H1 (cell line): ENCODE data around the gene CCDC191. TPM values are rescaled to one million over a fixed set of nuclear protein-coding genes. Genes with fewer than 3 reads are reported as not detected.

Source experiments
- CTCF ChIA-PET: fragments of 300-600 bp; sonication (Branson Sonifier 250); formaldehyde crosslinking; loops from one replicate; lab custom pipeline; 2021; ENCODE audit not compliant: partially characterized antibody; lab: Charles Lee
- POLR2A ChIA-PET: fragments of 300-600 bp; sonication (Branson Sonifier 250); formaldehyde crosslinking; loops from one replicate; lab custom pipeline; 2021; ENCODE audit warnings: inconsistent platforms; ENCODE audit not compliant: partially characterized antibody; lab: Charles Lee
- DNase-seq, 2 experiments: peaks; one replicate each; pipeline versions ENCODE4 v3.0.0 to v3.0.0-alpha.2; 2010 to 2022; ENCODE audit warnings: low spot score in 2 of 2, low read depth in 1 of 2, mixed read lengths in 1 of 2
- FAIRE-seq: peaks from 2 replicates; lab custom pipeline; 2011; peaks lifted over from hg19 to GRCh38; lab: Jason Lieb, UNC
- H2AFZ ChIP-seq: 2 replicates; pipeline ENCODE4 v1.8.1; 2012; ENCODE audit warnings: low read length, inconsistent platforms
- H2AK5ac ChIP-seq: 2 replicates; pipeline ENCODE4 v1.6.1; 2013; ENCODE audit warnings: low read depth, low read length
- H2BK120ac ChIP-seq: replicated peaks from 2 replicates; pipeline ENCODE3; 2013; ENCODE audit warnings: low read depth, low read length, inconsistent platforms
- H2BK12ac ChIP-seq: 2 replicates; pipeline ENCODE4 v1.6.1; 2013; ENCODE audit warnings: low read depth, low read length
- H2BK15ac ChIP-seq: 2 replicates; pipeline ENCODE4 v1.6.1; 2013; ENCODE audit warnings: low read length
- H2BK20ac ChIP-seq: 2 replicates; pipeline ENCODE4 v1.6.1; 2013; ENCODE audit warnings: low read length
- H2BK5ac ChIP-seq: 2 replicates; pipeline ENCODE4 v1.6.1; 2013; ENCODE audit warnings: low read depth, low read length
- H3K14ac ChIP-seq: 2 replicates; pipeline ENCODE4 v1.6.1; 2013; ENCODE audit warnings: inconsistent platforms; ENCODE audit not compliant: insufficient read length
- H3K18ac ChIP-seq: 2 replicates; pipeline ENCODE4 v1.6.1; 2013; ENCODE audit warnings: low read length; ENCODE audit errors: extremely low read depth
- H3K23ac ChIP-seq: 2 replicates; pipeline ENCODE4 v1.6.1; 2013; ENCODE audit warnings: inconsistent platforms; ENCODE audit not compliant: insufficient read length
- H3K23me2 ChIP-seq: 2 replicates; pipeline ENCODE4 v1.6.1; 2013; ENCODE audit warnings: low read depth, low read length
- H3K27ac ChIP-seq: 2 replicates; pipeline ENCODE4 v1.6.1; 2011; ENCODE audit warnings: low read depth, low read length, inconsistent platforms
- H3K27me3 ChIP-seq, 4 experiments: replicated peaks in 1 of 4; 1 replicate in 1 of 4; 2 replicates in 3 of 4; pipeline versions ENCODE4 v1.6.1 to v1.8.1; 2011 to 2013; ENCODE audit warnings: low read length in 3 of 4, mild to moderate bottlenecking in 3 of 4, inconsistent platforms in 2 of 4, mixed read lengths in 2 of 4, moderate library complexity in 1 of 4; ENCODE audit not compliant: control insufficient read depth in 3 of 4, insufficient read depth in 3 of 4; ENCODE audit errors: extremely low read depth in 1 of 4
- H3K36me3 ChIP-seq, 4 experiments: 2 replicates each; pipeline versions ENCODE4 v1.6.1 to v1.8.1; 2011 to 2013; ENCODE audit warnings: mild to moderate bottlenecking in 4 of 4, low read length in 3 of 4, moderate library complexity in 2 of 4, control low read depth in 1 of 4, inconsistent platforms in 1 of 4; ENCODE audit not compliant: insufficient read depth in 4 of 4, control insufficient read depth in 2 of 4
- H3K4ac ChIP-seq: replicated peaks from 2 replicates; pipeline ENCODE3; 2013; ENCODE audit warnings: low read length, low read depth, mixed read lengths, inconsistent platforms; ENCODE audit not compliant: insufficient read length
- H3K4me1 ChIP-seq, 4 experiments: replicated peaks in 1 of 4; 1 replicate in 1 of 4; 2 replicates in 3 of 4; pipeline versions ENCODE4 v1.6.1 to v1.8.1; 2011 to 2013; ENCODE audit warnings: low read length in 3 of 4, inconsistent platforms in 2 of 4, mixed read lengths in 1 of 4; ENCODE audit not compliant: insufficient read depth in 4 of 4, control insufficient read depth in 3 of 4
- H3K4me2 ChIP-seq, 2 experiments: 2 replicates each; pipeline versions ENCODE4 v1.6.1 to v1.8.1; 2011 to 2013; ENCODE audit warnings: low read depth in 2 of 2, low read length in 2 of 2, control low read depth in 1 of 2, inconsistent platforms in 1 of 2, mild to moderate bottlenecking in 1 of 2; ENCODE audit not compliant: insufficient read depth in 1 of 2
- H3K4me3 ChIP-seq, 4 experiments: fragments of 200-600, 300-600 bp in 1 of 4; sonication (generic), shearing (Covaris generic), sonication (Bioruptor Twin) in 1 of 4; 2 replicates each; pipeline versions ENCODE4 v1.5.1 to v1.8.1; 2011 to 2016; ENCODE audit warnings: low read length in 4 of 4, low read depth in 3 of 4, control low read depth in 2 of 4, inconsistent platforms in 2 of 4, mild to moderate bottlenecking in 2 of 4, mixed read lengths in 1 of 4, moderate library complexity in 1 of 4; ENCODE audit not compliant: insufficient read depth in 2 of 4; ENCODE audit errors: extremely low read depth in 1 of 4
- H3K56ac ChIP-seq: replicated peaks from 2 replicates; pipeline ENCODE3; 2013; ENCODE audit warnings: low read depth, mild to moderate bottlenecking, mixed read lengths, low read length, inconsistent platforms; ENCODE audit not compliant: insufficient read length
- H3K79me1 ChIP-seq: 2 replicates; pipeline ENCODE4 v1.6.1; 2013; ENCODE audit warnings: low read depth, low read length, control low read depth
- H3K79me2 ChIP-seq, 2 experiments: 2 replicates each; pipeline versions ENCODE4 v1.6.1 to v1.8.1; 2012 to 2013; ENCODE audit warnings: low read length in 2 of 2, mild to moderate bottlenecking in 2 of 2, inconsistent platforms in 1 of 2; ENCODE audit not compliant: insufficient read depth in 2 of 2, control insufficient read depth in 1 of 2
- H3K9ac ChIP-seq, 4 experiments: replicated peaks in 1 of 4; 1 replicate in 1 of 4; 2 replicates in 3 of 4; pipeline versions ENCODE4 v1.6.1 to v1.8.1; 2011 to 2013; ENCODE audit warnings: low read depth in 3 of 4, low read length in 3 of 4, control low read depth in 2 of 4, mild to moderate bottlenecking in 2 of 4, moderate library complexity in 2 of 4, inconsistent platforms in 1 of 4; ENCODE audit errors: extremely low read depth in 1 of 4
- H3K9me3 ChIP-seq, 2 experiments: 2 replicates each; pipeline versions ENCODE4 v1.6.1 to v1.8.1; 2012 to 2013; ENCODE audit warnings: mild to moderate bottlenecking in 2 of 2, moderate library complexity in 2 of 2, control low read depth in 1 of 2, inconsistent platforms in 1 of 2, low read depth in 1 of 2, low read length in 1 of 2, mixed read lengths in 1 of 2; ENCODE audit not compliant: insufficient read depth in 2 of 2
- H4K20me1 ChIP-seq, 2 experiments: replicated peaks in 1 of 2; 2 replicates each; pipeline versions ENCODE3 to v1.8.1; 2011 to 2013; ENCODE audit warnings: inconsistent platforms in 2 of 2, low read length in 2 of 2, mild to moderate bottlenecking in 1 of 2; ENCODE audit not compliant: insufficient read depth in 2 of 2, control insufficient read depth in 1 of 2
- H4K5ac ChIP-seq: 2 replicates; pipeline ENCODE4 v1.6.1; 2013; ENCODE audit warnings: low read length, low read depth, mixed read lengths, inconsistent platforms; ENCODE audit not compliant: insufficient read length
- H4K8ac ChIP-seq: 2 replicates; pipeline ENCODE4 v1.8.0; 2013; ENCODE audit warnings: mild to moderate bottlenecking, moderate library complexity, low read length, inconsistent platforms; ENCODE audit not compliant: insufficient read depth; ENCODE audit errors: extremely low read depth
- H4K91ac ChIP-seq: replicated peaks from 2 replicates; pipeline ENCODE3; 2013; ENCODE audit warnings: low read length, mixed read lengths, inconsistent platforms; ENCODE audit not compliant: insufficient read length
- TAF1 ChIP-seq: IDR thresholded peaks from 2 replicates; pipeline ENCODE4 v1.6.1; 2011; ENCODE audit warnings: mild to moderate bottlenecking, low read depth, low read length
- polyA plus RNA-seq, 7 experiments: library from polyadenylated mRNA; depleted of rRNA in 3 of 7; stranded (reverse) in 5 of 7; unstranded in 2 of 7; fragments of >200 nt in 5 of 7; fragments of 200-250 nt in 2 of 7; gene quantifications; 1 replicate in 5 of 7; 2 replicates in 1 of 7; 4 replicates in 1 of 7; pipeline versions ENCODE4 v1.2.1 to v1.2.3, GENCODE V29; 2011 to 2013; ENCODE audit warnings: missing spikeins in 2 of 7, mixed read lengths in 2 of 7
- total RNA-seq: library from RNA; stranded (reverse); fragmentation: NEBNext Ultra II Directional; extraction: Animal tissue kit (Norgen Biotek cat#: 25700); gene quantifications from 2 replicates; pipeline ENCODE4 v1.2.1, GENCODE V29; 2021
- TF ChIP-seq, protein P1 (sequence below): fragments of 300-600 bp; sonication (generic); IDR thresholded peaks from 2 replicates; pipeline ENCODE4 v1.7.1; 2012; ENCODE audit warnings: low read length, moderate library complexity, mild to moderate bottlenecking, inconsistent platforms; ENCODE audit not compliant: insufficient replicate concordance

Gene CCDC191
- total and polyA plus RNA-seq, 2 of the 8 experiments (the other 6 are each of a cell fraction or from before 2014, with no cell fraction given): 0.65 to 1.3 TPM

DNA sequence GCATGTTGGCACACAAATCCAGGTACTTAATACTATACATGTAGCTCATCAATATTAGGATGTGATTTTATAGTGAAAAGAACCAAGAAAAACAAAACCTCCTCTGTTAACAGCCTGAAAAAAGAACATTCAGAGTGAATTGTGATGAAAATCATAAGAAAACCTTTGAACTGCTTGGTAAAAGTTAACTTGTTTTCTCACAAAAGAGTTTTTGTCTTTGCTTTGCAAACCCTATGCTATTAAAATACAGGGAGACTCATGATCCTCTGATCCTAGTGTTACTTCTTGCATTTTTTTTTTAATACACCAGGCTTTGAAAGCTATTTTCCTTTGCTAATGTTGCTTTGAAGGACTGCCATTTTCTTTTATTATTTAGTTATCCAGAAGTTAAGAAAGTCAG is 23.9 kb upstream of the CCDC191 start:
- H3K23ac ChIP-seq: no peak overlapping the region
- H3K79me1 ChIP-seq: no peaks in the 10 kb centered on the region
- H2BK120ac ChIP-seq: no peak overlapping the region
- H3K56ac ChIP-seq: no peak overlapping the region
- no peaks in the 10 kb centered on the region for H3K27me3 ChIP-seq
- no peaks in the 10 kb centered on the region for H3K9me3 ChIP-seq
- TF ChIP-seq, protein P1, sequence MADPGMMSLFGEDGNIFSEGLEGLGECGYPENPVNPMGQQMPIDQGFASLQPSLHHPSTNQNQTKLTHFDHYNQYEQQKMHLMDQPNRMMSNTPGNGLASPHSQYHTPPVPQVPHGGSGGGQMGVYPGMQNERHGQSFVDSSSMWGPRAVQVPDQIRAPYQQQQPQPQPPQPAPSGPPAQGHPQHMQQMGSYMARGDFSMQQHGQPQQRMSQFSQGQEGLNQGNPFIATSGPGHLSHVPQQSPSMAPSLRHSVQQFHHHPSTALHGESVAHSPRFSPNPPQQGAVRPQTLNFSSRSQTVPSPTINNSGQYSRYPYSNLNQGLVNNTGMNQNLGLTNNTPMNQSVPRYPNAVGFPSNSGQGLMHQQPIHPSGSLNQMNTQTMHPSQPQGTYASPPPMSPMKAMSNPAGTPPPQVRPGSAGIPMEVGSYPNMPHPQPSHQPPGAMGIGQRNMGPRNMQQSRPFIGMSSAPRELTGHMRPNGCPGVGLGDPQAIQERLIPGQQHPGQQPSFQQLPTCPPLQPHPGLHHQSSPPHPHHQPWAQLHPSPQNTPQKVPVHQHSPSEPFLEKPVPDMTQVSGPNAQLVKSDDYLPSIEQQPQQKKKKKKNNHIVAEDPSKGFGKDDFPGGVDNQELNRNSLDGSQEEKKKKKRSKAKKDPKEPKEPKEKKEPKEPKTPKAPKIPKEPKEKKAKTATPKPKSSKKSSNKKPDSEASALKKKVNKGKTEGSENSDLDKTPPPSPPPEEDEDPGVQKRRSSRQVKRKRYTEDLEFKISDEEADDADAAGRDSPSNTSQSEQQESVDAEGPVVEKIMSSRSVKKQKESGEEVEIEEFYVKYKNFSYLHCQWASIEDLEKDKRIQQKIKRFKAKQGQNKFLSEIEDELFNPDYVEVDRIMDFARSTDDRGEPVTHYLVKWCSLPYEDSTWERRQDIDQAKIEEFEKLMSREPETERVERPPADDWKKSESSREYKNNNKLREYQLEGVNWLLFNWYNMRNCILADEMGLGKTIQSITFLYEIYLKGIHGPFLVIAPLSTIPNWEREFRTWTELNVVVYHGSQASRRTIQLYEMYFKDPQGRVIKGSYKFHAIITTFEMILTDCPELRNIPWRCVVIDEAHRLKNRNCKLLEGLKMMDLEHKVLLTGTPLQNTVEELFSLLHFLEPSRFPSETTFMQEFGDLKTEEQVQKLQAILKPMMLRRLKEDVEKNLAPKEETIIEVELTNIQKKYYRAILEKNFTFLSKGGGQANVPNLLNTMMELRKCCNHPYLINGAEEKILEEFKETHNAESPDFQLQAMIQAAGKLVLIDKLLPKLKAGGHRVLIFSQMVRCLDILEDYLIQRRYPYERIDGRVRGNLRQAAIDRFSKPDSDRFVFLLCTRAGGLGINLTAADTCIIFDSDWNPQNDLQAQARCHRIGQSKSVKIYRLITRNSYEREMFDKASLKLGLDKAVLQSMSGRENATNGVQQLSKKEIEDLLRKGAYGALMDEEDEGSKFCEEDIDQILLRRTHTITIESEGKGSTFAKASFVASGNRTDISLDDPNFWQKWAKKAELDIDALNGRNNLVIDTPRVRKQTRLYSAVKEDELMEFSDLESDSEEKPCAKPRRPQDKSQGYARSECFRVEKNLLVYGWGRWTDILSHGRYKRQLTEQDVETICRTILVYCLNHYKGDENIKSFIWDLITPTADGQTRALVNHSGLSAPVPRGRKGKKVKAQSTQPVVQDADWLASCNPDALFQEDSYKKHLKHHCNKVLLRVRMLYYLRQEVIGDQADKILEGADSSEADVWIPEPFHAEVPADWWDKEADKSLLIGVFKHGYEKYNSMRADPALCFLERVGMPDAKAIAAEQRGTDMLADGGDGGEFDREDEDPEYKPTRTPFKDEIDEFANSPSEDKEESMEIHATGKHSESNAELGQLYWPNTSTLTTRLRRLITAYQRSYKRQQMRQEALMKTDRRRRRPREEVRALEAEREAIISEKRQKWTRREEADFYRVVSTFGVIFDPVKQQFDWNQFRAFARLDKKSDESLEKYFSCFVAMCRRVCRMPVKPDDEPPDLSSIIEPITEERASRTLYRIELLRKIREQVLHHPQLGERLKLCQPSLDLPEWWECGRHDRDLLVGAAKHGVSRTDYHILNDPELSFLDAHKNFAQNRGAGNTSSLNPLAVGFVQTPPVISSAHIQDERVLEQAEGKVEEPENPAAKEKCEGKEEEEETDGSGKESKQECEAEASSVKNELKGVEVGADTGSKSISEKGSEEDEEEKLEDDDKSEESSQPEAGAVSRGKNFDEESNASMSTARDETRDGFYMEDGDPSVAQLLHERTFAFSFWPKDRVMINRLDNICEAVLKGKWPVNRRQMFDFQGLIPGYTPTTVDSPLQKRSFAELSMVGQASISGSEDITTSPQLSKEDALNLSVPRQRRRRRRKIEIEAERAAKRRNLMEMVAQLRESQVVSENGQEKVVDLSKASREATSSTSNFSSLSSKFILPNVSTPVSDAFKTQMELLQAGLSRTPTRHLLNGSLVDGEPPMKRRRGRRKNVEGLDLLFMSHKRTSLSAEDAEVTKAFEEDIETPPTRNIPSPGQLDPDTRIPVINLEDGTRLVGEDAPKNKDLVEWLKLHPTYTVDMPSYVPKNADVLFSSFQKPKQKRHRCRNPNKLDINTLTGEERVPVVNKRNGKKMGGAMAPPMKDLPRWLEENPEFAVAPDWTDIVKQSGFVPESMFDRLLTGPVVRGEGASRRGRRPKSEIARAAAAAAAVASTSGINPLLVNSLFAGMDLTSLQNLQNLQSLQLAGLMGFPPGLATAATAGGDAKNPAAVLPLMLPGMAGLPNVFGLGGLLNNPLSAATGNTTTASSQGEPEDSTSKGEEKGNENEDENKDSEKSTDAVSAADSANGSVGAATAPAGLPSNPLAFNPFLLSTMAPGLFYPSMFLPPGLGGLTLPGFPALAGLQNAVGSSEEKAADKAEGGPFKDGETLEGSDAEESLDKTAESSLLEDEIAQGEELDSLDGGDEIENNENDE: no peak
- TF ChIP-seq TAF1: no peak
- H3K36me3 ChIP-seq: peaks cover 7 to 86% (median 52%) of the 10 kb centered on the region in 4 experiments
- no peak overlapping the region for H3K27ac ChIP-seq
- DNase-seq: no peak
- H4K8ac ChIP-seq: no peak overlapping the region
- no peaks in the 10 kb centered on the region for H3K4me1 ChIP-seq
- ChIA-PET CTCF (no interaction called here), POLR2A (no interaction called here)
- no peaks in the 10 kb centered on the region for H3K23me2 ChIP-seq
- no peaks in the 10 kb centered on the region for H3K79me2 ChIP-seq
- H3K4ac ChIP-seq: no peak overlapping the region
- no peak overlapping the region for H4K91ac ChIP-seq
- no peak overlapping the region for H3K14ac ChIP-seq
- FAIRE-seq: no peak
- H2BK20ac ChIP-seq: no peak overlapping the region
- no peak overlapping the region for H3K18ac ChIP-seq
- no peak overlapping the region for H3K9ac ChIP-seq
- H2AFZ ChIP-seq: no peak overlapping the region
- no peak overlapping the region for H4K5ac ChIP-seq
- no peak overlapping the region for H2BK12ac ChIP-seq
- H4K20me1 ChIP-seq: no peaks in the 10 kb centered on the region
- H2BK5ac ChIP-seq: no peak overlapping the region
- H3K4me2 ChIP-seq: no peak overlapping the region
- H2BK15ac ChIP-seq: no peak overlapping the region
- H3K4me3 ChIP-seq: no peak overlapping the region
- no peak overlapping the region for H2AK5ac ChIP-seq
